GM20000 (cell line): Measurements from ENCODE around the gene KRT38.

Source experiments
- DNase-seq: peaks from one replicate; pipeline ENCODE4 v3.0.0; 2012; ENCODE audit warnings: low spot score
- TF ChIP-seq, protein P1 (sequence below): IDR thresholded peaks from 2 replicates; pipeline ENCODE4 v1.5.1; 2012; ENCODE audit warnings: mild to moderate bottlenecking, control low read depth; ENCODE audit errors: extremely low read depth, missing control alignments

KRT38 gene

DNA sequence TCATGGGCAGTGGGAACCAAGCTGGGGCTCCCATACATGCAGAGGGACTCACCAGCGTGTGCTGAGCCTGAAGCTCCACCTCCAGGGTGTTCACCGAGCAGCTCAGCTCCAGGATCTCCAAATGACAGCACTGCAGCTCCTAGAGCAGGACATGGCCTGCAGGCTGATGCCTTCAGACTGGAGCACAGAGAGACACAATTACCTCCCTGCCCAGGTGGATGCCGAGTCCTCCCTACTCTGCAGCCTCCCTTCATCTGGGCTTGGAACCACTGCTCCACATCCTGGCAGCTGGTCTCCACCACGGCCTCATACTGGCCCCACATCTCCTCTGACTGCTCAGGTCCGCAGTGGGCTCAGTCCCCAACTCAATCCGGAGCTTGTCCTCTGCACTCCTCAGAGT, 8.2 kb upstream of the KRT38 start:
- TF ChIP-seq, protein P1, sequence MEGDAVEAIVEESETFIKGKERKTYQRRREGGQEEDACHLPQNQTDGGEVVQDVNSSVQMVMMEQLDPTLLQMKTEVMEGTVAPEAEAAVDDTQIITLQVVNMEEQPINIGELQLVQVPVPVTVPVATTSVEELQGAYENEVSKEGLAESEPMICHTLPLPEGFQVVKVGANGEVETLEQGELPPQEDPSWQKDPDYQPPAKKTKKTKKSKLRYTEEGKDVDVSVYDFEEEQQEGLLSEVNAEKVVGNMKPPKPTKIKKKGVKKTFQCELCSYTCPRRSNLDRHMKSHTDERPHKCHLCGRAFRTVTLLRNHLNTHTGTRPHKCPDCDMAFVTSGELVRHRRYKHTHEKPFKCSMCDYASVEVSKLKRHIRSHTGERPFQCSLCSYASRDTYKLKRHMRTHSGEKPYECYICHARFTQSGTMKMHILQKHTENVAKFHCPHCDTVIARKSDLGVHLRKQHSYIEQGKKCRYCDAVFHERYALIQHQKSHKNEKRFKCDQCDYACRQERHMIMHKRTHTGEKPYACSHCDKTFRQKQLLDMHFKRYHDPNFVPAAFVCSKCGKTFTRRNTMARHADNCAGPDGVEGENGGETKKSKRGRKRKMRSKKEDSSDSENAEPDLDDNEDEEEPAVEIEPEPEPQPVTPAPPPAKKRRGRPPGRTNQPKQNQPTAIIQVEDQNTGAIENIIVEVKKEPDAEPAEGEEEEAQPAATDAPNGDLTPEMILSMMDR = no peak

DNA sequence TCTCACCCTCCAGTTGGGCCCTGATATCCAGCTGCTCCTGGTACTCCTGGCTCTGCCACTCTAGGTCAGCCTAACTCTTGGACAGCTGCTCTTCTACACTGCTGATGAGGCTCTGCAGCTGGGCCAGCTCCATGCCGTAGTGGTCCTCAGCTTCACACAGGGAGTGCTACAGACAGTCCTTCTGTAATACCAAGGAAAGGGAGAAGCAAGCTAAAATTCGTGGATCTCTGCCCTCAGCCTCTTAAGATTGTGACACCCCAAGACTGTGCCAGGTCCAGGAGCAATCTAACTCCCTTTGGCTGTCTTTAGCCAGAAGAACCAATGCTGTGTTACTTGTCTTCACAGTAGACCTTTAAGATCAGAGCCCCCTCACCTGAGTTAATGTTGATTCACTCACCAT, 7.7 kb upstream of the KRT38 start:
- TF ChIP-seq, protein P1 = no peak
- no peak for DNase-seq

More for the DNA sequence above, 8.2 kb upstream of the KRT38 start:
- DNase-seq = no peak

DNA sequence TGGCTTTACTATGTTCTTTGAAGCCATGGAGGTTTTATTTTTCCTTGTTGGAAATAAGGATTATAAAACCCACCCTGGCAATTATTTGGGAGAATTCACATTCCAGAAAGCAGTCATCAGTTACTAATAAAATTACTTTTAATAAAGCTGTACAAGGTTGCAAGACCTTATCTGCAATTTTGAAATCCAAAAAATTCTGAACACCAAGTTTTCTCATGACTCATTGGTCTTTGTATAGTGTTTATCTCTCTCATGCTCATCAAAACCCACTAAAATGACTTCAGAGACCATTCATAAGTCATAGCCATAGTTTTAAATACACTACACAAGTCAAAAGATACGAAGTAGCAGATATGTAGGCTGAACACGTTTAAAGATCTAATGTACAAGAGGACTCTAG, 6.0 kb upstream of the KRT38 start:
- no peak for DNase-seq
- TF ChIP-seq, protein P1 = no peak

DNA sequence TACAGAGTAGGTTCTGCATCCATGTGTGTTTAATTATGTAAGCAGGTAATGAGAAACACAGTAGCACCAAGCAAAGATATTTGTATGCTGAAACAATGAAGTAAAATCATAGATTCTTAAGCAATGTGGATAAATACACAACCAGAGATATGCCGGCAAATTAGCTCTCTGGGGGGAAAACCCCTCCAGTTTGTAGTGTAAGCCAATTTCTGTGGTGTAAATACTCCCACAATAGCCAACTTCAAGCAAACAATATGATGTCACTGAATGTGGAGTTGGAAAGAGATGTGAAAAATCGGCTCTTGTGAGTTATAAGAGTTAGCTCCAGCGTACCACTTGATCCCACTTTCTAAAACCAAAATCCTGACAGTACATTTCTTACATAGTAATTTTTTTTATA, 3.9 kb upstream of the KRT38 start:
- DNase-seq = no peak
- TF ChIP-seq, protein P1 = no peak

DNA sequence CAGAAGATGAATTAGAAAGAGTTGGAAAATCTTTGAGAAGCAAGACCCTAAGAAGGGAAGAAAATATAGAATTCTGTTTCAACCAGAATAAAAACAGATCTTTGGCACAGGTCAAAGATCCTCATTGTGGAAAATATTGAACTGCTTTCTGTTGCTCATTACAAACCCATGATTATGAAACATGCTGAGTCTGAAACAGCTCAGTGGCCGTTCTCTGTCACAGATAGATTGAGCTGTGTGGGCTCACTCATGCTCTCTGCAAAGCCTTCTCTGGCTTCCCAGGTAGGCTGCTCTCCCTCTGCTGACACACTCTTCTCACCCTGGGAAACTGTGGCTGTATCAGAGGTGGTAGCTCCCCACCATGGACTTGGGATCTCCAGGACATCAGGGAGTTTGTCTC, 3.4 kb upstream of the KRT38 start:
- TF ChIP-seq, protein P1 = no peak
- no peak for DNase-seq

DNA sequence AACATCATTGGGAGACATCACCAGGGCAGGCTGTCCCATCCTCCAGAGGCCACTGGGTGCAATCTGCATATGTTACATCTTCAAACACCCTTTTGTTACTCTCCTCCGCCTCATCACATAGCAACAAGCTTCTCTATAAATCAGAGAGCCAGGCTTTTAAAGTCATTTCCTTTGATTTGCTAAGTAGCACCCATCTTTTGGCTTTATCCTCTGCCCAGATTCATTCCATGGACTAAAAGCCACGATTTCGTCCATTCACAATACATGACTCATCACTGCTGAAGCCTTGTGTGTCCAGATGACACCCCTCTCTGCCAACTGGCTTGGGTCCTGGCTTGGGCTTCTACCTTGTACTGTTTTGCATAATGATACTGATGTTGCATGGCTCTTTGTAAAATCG, 2.0 kb upstream of the KRT38 start:
- DNase-seq = no peak
- TF ChIP-seq, protein P1 = no peak

DNA sequence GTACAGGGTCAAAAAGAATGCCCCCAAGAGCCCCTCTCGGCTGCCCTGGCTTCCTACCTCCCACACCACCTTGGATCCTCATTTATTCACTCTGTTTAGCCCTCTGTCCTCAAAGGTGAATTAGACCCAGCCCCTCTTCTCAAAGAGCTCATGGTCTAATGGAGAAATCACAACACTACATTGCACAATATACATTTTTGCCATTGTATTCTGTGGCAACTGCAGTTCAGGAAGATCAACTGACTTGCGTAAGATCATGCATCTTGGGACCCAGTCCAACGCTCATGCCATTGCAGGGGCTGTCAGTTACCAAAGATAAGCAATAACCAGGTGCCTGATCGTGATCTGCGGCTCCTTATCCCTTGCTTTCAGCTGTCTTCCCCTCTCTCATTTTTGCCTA, 1.4 kb downstream of the KRT38 start:
- TF ChIP-seq, protein P1 = no peak
- DNase-seq = no peak
